HFF-Myc (cell line): ENCODE results near the gene DUSP18.
"Not testable (repeated sequence)": the region's sequence is repeated elsewhere in the genome, so short reads cannot be mapped to it uniquely, and the experiment has no call there.

Experiments used
- DNase-seq: peaks from one replicate; pipeline ENCODE4 v3.0.0-alpha.2; 2011; ENCODE audit warnings: low read depth; ENCODE audit errors: extremely low read depth
- H3K4me3 ChIP-seq: replicated peaks from 2 replicates; pipeline ENCODE4 v1.5.1; 2011; ENCODE audit warnings: low read depth, mild to moderate bottlenecking, control low read depth, low read length
- CTCF ChIP-seq: IDR thresholded peaks from 2 replicates; pipeline ENCODE4 v1.5.1; 2012; ENCODE audit warnings: mild to moderate bottlenecking, low read depth, low read length, control low read depth; ENCODE audit errors: missing control alignments

The DUSP18 gene

GRCh38 chr22:30691204-30691603 is 23.5 kb upstream of the DUSP18 start:
- H3K4me3 ChIP-seq: no peak overlapping the region
- DNase-seq: no peak
- no peak for TF ChIP-seq CTCF

GRCh38 chr22:30689622-30690021 is 21.9 kb upstream of the DUSP18 start:
- H3K4me3 ChIP-seq: no peak overlapping the region
- TF ChIP-seq CTCF: no peak
- no peak for DNase-seq

GRCh38 chr22:30687358-30687757 is 19.7 kb upstream of the DUSP18 start:
- no peak for TF ChIP-seq CTCF
- no peak for DNase-seq

GRCh38 chr22:30685178-30685577 is 17.5 kb upstream of the DUSP18 start:
- TF ChIP-seq CTCF: no peak
- H3K4me3 ChIP-seq: no peak overlapping the region
- no peak for DNase-seq

More at GRCh38 chr22:30687358-30687757, 19.7 kb upstream of the DUSP18 start:
- H3K4me3 ChIP-seq: no peak overlapping the region

- no peak for DNase-seq
- no peak for TF ChIP-seq CTCF
- no peak overlapping the region for H3K4me3 ChIP-seq
Measured at GRCh38 chr22:30681831-30682230, 14.2 kb upstream of the DUSP18 start.

- TF ChIP-seq CTCF: no peak
- no peak overlapping the region for H3K4me3 ChIP-seq
- DNase-seq: no peak
Measured at GRCh38 chr22:30680991-30681770, 13.5 kb upstream of the DUSP18 start.

GRCh38 chr22:30679895-30680690 is 12.4 kb upstream of the DUSP18 start:
- H3K4me3 ChIP-seq, DNase-seq: not testable (repeated sequence)

GRCh38 chr22:30676565-30676964 is 8.9 kb upstream of the DUSP18 start:
- DNase-seq, H3K4me3 ChIP-seq: not testable (repeated sequence)
